ENCODE results near the gene NPAP1. TPM values are rescaled to one million over a fixed set of nuclear protein-coding genes. Genes with fewer than 3 reads are reported as not detected.

Gene NPAP1
- total RNA-seq, 1 experiment from 2014 or later, result not detected

GRCh38 chr15:24659622-24660021 lies 16.0 kb upstream of the NPAP1 start:
- in situ Hi-C loops (cut with HindIII; ENCODE audit: low pct_unique_long_range_greater_than_20kb, low sequenced_read_pairs), result no loop called here
- POLR2A ChIA-PET, result no interaction called here

GRCh38 chr15:24662991-24663390 lies 12.6 kb upstream of the NPAP1 start:
- H3K27ac ChIP-seq (ENCODE audit: low read length), result no peak overlapping the region
- POLR2A ChIA-PET, result no interaction called here
- BruUV-seq (replicated peaks), result no TSS peak
- intact Hi-C loops (cut with micrococcal nuclease; ENCODE audit: unreplicated experiment) (no loop called here), in situ Hi-C loops (cut with HindIII; ENCODE audit: low pct_unique_long_range_greater_than_20kb, low sequenced_read_pairs) (no loop called here)
- ATAC-seq (no peak), DNase-seq (ENCODE audit: low read depth, low spot score) (no peak)
- H3K36me3 ChIP-seq (ENCODE audit: control insufficient read depth, insufficient read depth, low read length), result no peaks in the 10 kb centered on the region
- peaks cover 6% of the 10 kb centered on the region; the same call in 1 of the 2 replicates for H3K9me3 ChIP-seq (ENCODE audit: control insufficient read depth, insufficient read depth, low read depth, low read length)
- H3K27me3 ChIP-seq (ENCODE audit: control insufficient read depth, insufficient read depth, low read length), result no peaks in the 10 kb centered on the region
- TF ChIP-seq CTCF (IDR thresholded peaks at IDR 0.05) (no peak), POLR2AphosphoS5 (IDR thresholded peaks at IDR 0.05; ENCODE audit: low read depth, low read length) (no peak), REST (IDR thresholded peaks at IDR 0.05; ENCODE audit: insufficient read depth in 1 of 2, low read depth in 2 of 2, low read length in 1 of 2) (no peak), TCF7L2 (IDR thresholded peaks at IDR 0.05; ENCODE audit: low read depth, low read length) (no peak), SIN3A (IDR thresholded peaks at IDR 0.05; ENCODE audit: borderline replicate concordance, insufficient read depth, low read depth, low read length) (no peak)
- no peaks in the 10 kb centered on the region for H3K4me1 ChIP-seq (ENCODE audit: control insufficient read depth, insufficient read depth, low read length)
- CTCF ChIA-PET, result no interaction called here
- no peak overlapping the region for H3K4me3 ChIP-seq (ENCODE audit: low read depth in 2 of 2, low read length in 2 of 2)

More at GRCh38 chr15:24659622-24660021, 16.0 kb upstream of the NPAP1 start:
- ATAC-seq (no peak), DNase-seq (ENCODE audit: low read depth, low spot score) (no peak)
- TF ChIP-seq CTCF (IDR thresholded peaks at IDR 0.05) (no peak), TCF7L2 (IDR thresholded peaks at IDR 0.05; ENCODE audit: low read depth, low read length) (no peak), POLR2AphosphoS5 (IDR thresholded peaks at IDR 0.05; ENCODE audit: low read depth, low read length) (no peak), SIN3A (IDR thresholded peaks at IDR 0.05; ENCODE audit: borderline replicate concordance, insufficient read depth, low read depth, low read length) (no peak), REST (IDR thresholded peaks at IDR 0.05; ENCODE audit: insufficient read depth in 1 of 2, low read depth in 2 of 2, low read length in 1 of 2) (no peak)
- BruUV-seq (replicated peaks), result no TSS peak
- Histone ChIP-seq H3K9me3 (ENCODE audit: control insufficient read depth, insufficient read depth, low read depth, low read length) (no peaks in the 10 kb centered on the region; the same call in 1 of the 2 replicates), H3K4me3 (ENCODE audit: low read depth in 2 of 2, low read length in 2 of 2) (no peak overlapping the region), H3K27ac (ENCODE audit: low read length) (no peak overlapping the region), H3K4me1 (ENCODE audit: control insufficient read depth, insufficient read depth, low read length) (no peaks in the 10 kb centered on the region), H3K27me3 (ENCODE audit: control insufficient read depth, insufficient read depth, low read length) (no peaks in the 10 kb centered on the region), H3K36me3 (ENCODE audit: control insufficient read depth, insufficient read depth, low read length) (no peaks in the 10 kb centered on the region)
- CTCF ChIA-PET, result no interaction called here
- intact Hi-C loops (cut with micrococcal nuclease; ENCODE audit: unreplicated experiment), result no loop called here
